Measurements from ENCODE around the gene SPTLC3. TPM values are rescaled to one million over a fixed set of nuclear protein-coding genes. Genes with fewer than 3 reads are reported as not detected.

SPTLC3 gene
- total and polyA plus RNA-seq, 8 donors = 1.1 to 33.9 (median 2.1) TPM; not detected in 1

GRCh38 chr20:13147071-13147963 is 138.5 kb downstream of the SPTLC3 start:
- Histone ChIP-seq H3K9me3 (no peaks in the 10 kb centered on the region), H3K27ac (no peak overlapping the region), H3K27me3 (no peaks in the 10 kb centered on the region), H3K36me3 (no peaks in the 10 kb centered on the region), H3K4me1 (peaks cover 0 to 6% (median 0%) of the 10 kb centered on the region in 4 donors), H3K4me3 (no peak overlapping the region)
- intact Hi-C loops (cut with DNase I; ENCODE audit: low total_unique reads) = no loop called here
- TF ChIP-seq CTCF (IDR thresholded peaks at IDR 0.05) = no peak
- DNase-seq = no peak
- 63 to 72% (median 72%) methylated on average over 7 to 8 of the region's 8 CpGs for WGBS, 5 donors

- no peak overlapping the region for H3K27ac ChIP-seq
- H3K27me3 ChIP-seq = no peaks in the 10 kb centered on the region
- H3K9me3 ChIP-seq = no peaks in the 10 kb centered on the region
- no peak for TF ChIP-seq POLR2A (IDR thresholded peaks at IDR 0.05)
- no peak for TF ChIP-seq EP300 (IDR thresholded peaks at IDR 0.05)
- TF ChIP-seq POLR2AphosphoS5 (IDR thresholded peaks at IDR 0.05) = no peak
- TF ChIP-seq CTCF (IDR thresholded peaks at IDR 0.05) = no peak
- intact Hi-C loops (cut with DNase I; ENCODE audit: low total_unique reads) = no loop called here
- WGBS, 5 donors = 78 to 84% (median 80%) methylated on average over 3 of the region's 3 CpGs
- H3K4me1 ChIP-seq = peaks cover 0 to 6% (median 0%) of the 10 kb centered on the region in 4 donors
- H3K36me3 ChIP-seq = no peaks in the 10 kb centered on the region
- DNase-seq = no peak
- H3K4me3 ChIP-seq = no peak overlapping the region
These were observed 139.2 kb downstream of the SPTLC3 start for GRCh38 chr20:13147971-13148370.

- Histone ChIP-seq H3K4me3 (no peak overlapping the region), H3K27ac (no peak overlapping the region), H3K27me3 (no peaks in the 10 kb centered on the region), H3K36me3 (no peaks in the 10 kb centered on the region), H3K4me1 (peaks cover 0 to 6% (median 0%) of the 10 kb centered on the region in 4 donors), H3K9me3 (no peaks in the 10 kb centered on the region)
- no peak for DNase-seq
- 74 to 81% (median 79%) methylated on average over 4 of the region's 4 CpGs for WGBS, 5 donors
- no peak for TF ChIP-seq POLR2AphosphoS5 (IDR thresholded peaks at IDR 0.05)
- TF ChIP-seq CTCF (IDR thresholded peaks at IDR 0.05) = no peak
- no peak for TF ChIP-seq EP300 (IDR thresholded peaks at IDR 0.05)
- no peak for TF ChIP-seq POLR2A (IDR thresholded peaks at IDR 0.05)
- intact Hi-C loops (cut with DNase I; ENCODE audit: low total_unique reads) = no loop called here
These were observed 139.6 kb downstream of the SPTLC3 start for GRCh38 chr20:13148402-13148801.

- no peaks in the 10 kb centered on the region for H3K9me3 ChIP-seq
- 87 to 98% (median 95%) methylated on average over 2 of the region's 2 CpGs for WGBS, 5 donors
- no peak overlapping the region for H3K4me3 ChIP-seq
- no peak overlapping the region for H3K27ac ChIP-seq
- peaks cover 0 to 5% (median under 1%) of the 10 kb centered on the region in 4 donors for H3K36me3 ChIP-seq
- H3K4me1 ChIP-seq = peaks cover 0 to 6% (median 0%) of the 10 kb centered on the region in 4 donors
- intact Hi-C loops (cut with DNase I; ENCODE audit: low total_unique reads) = no loop called here
- no peak for DNase-seq
- TF ChIP-seq POLR2A (IDR thresholded peaks at IDR 0.05) (no peak), EP300 (IDR thresholded peaks at IDR 0.05) (no peak), POLR2AphosphoS5 (IDR thresholded peaks at IDR 0.05) (no peak), CTCF (IDR thresholded peaks at IDR 0.05) (no peak)
- no peaks in the 10 kb centered on the region for H3K27me3 ChIP-seq
These were observed 140.2 kb downstream of the SPTLC3 start for GRCh38 chr20:13148961-13149360.
